Limb (tissue), 2 donors: ENCODE measurements around the gene ABCB9.
A peak's percentile ranks its signal among the peaks of the same experiment; 100 is the strongest.
"Not testable (repeated sequence)": the region's sequence is repeated elsewhere in the genome, so short reads cannot be mapped to it uniquely, and the experiment has no call there.

Source experiments
- DNase-seq, 2 donors: peaks; one replicate each; pipeline ENCODE4 v3.0.0-alpha.2; 2016; ENCODE audit errors: extremely low spot score in 2 of 2

The ABCB9 gene

GRCh38 chr12:122895704-122896636 is 70.3 kb downstream of the ABCB9 start, which contains the start of gene VPS37B:
VPS37B (minus strand) TSS chr12:122896124; CDS start chr12:122896062, 62 bp downstream.
- peak; percentile 85 to 96 for DNase-seq

DNA sequence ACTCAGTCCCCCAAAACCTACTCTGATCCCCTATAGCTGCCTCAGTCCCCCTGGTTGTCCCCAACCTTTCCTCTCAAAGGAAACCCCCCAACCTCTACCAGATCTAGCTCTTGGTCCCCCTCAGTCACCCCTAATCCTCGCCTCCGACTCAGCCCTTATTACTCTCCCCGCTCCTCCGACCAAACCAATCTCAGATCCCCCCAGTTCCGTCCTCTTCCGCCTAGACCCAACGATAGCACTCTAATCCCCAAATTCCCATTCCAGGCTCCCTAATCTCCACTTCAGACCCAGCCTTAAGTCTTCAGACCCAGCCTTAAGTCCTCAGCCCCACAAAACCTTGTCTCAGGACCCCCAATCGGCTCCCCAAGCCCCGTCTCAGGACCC is 71.0 kb downstream of the ABCB9 start:
- DNase-seq = no peak

DNA sequence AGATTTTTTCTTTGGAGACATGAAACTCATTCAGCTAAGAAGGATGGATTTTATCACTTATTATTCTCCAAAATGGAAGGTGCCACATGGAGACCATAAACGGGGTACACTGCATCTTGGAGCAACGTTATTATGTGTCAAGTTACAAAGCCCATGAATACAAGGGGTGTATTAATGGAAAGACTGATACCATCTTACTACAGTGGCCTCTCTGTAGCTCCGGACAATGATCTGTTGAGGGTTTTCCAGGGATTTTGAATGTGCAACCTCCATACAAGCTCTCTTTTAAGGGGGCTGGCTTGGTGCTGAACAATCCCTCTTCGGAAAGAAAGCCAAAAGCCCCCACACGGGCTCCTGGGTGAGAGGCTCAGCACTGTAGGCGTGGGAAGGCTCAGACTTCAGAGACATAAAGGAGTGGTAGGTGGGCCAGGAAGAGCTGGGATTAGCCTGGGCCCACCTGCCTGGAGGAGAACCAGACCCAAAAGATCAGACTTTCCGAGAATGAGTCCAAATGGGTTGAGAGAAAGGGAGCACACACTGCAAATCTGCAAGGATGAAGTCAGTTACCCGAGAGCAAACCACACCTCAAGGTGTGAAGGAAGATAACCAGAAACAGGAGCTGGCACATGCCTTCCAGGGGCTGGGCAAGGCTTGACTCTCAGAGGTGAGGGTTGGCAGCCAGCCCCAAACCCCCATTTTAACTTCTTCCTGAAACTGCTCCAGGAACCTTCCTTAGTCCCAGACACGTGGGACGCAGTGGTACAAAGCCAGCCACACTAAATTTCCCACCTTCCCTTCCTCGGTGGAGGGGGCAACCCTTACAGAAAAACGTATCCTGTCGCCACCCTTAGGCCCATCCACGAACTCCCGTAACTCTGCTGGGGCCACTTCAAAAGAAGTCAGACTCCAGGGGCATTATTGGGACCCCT is 71.8 kb downstream of the ABCB9 start:
- no peak for DNase-seq

DNA sequence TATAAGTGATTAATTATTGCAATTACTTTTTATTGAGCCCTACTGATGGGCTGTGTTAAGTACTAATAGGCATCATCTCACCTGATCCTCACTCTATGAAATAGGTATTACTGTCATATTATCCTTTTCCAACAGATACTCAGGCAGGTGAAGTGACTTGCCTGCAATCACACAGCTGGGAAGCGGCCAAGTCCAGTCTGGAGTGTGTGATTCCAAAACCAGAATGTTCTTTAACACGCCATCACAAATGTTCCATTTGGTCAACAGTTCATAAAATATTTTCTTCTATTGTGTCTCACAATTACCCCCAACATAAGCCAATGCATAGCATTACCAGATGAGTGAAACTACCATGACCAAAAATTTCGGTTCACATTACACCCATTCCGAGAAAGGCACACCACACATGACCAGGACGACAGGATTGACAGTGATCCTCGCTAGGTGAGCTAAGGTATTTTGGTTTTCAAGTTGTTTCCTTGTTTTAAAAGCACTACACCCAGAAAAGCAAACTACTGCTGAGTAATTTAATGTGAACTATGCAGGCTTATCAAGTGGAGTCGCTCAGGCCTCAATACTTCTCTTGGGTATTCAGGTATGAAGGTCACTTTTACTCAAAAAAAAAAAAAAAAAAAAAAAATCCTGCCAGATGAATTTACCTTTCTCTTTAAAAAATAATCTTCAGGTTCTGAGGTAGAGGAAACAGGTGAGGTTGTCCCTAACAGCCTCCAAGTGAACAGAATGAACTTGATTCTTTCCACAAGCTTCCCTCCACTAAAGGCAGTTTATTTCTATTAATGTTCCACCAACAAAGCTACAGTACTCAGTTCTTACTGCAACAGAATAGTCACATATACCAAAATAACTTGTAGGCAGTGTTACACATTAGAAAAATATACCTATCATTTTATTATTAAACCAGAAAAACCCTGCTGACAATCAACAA is 72.8 kb downstream of the ABCB9 start:
- DNase-seq = no peak

DNA sequence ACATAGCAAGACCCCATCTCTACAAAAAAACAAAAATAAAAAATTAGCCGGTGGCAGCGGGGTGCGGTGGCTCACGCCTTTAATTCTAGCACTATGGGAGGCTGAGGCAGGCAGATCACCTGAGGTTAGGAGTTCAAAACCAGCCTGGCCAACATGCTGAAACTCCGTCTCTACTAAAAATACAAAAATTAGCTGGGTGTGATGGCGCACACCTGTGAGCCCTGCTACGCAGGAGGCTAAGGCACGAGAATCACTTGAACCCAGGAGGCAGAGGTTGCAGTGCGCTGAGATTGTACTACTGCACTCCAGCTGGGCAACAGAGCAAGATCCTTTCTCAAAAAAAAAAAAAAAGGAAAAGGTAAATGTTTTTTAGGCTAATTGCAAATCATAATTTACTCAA is 73.5 kb downstream of the ABCB9 start:
- DNase-seq = not testable (repeated sequence)

DNA sequence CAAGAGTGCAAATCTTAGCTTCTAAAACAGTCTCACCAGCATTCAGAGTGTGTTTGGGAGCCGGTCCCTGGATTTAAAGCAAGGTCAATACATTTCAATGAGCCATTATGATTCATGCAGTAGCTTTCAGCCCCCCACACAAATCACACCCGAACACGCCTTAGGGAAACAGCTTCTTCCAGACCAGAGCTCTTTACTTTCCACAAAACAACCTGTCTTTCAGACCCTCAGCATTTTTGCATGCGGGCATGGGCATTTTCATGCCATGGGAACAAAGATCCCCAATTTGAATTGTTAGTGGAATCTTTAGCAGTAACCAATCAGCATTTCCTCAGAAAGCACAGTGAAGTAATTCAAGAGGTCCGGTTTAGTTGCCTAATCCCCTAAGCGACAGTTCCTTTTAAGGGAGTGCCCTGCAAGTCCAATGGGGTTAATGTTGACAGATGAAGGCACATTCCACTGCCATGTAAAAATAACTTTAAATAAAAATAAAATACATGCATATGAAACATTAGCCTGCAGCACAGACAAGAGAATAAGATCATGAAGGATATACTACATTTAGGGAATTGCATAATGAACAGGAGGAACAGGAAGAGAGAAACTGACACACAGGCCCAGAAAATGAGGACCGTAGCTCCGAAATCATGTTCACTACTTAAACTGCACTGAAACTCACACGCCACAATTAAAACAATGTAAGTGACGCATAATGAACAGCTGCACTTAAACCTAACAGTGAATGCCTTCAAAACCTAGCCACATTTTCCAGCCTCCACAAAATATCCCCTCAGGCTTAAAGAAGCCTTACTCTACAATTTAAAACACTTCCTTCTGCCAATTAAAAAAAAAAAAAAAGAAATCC is 74.4 kb downstream of the ABCB9 start:
- DNase-seq = no peak

DNA sequence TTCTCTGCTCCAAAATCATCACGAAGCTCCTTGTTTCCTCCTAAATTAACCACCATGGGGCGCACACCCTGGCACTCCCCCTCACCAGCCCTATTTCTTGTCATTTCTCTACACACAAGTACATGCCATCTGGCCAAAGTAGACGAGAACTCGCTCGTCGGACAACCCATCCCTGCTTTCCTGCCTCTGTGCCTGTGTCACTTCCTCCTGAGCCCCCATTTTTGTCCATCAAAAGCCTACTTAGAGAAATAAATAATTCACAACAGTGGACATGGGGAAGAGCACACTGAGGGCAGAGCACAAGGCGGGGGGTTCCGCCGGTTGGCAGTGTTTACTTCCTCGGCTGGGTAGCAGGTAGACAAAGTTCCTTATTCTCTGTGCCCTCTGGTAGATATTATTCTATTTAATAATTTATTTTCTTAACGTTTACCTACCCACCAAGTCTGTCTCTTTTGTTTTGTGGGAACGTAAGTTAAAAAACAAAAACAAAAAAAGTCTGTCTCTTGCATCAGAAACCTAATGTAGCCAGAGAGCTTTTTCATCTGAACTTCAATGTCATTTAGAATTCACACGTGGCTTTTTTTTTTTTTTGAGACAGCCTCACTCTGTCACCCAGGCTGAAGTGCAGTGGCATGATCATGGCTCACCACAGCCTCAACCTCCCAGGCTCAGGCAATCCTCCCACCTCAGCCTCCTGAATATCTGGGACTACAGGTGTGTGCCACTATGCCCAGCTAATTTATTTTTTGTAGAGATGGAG is 76.3 kb downstream of the ABCB9 start:
- no peak for DNase-seq

DNA sequence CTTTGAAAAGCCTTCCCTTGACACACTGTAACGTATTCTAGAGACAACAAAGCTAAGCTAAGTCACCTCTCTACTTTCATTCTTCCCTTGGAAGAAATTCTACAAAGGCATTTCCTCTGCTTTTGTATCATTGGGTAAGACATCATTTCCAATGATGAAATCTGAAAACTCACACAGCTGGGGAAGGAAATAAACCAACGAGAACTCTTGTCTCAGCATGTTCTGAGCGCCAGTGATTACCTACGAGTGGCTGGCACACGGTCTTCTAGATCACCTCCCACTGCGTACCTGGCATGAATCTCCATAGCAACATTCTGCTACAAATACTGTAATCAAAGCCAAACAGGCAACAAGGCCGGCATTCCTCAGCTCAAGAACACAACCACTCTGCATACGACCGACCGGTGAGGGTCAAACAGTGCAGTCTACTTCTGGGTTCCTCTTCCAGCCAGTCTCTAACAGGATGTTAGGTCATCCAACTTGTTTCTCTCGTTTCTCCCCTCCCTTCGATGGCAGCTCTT is 78.0 kb downstream of the ABCB9 start:
- DNase-seq = no peak

- no peak for DNase-seq
Observed at GRCh38 chr12:122887819-122888212, 78.4 kb downstream of the ABCB9 start.

DNA sequence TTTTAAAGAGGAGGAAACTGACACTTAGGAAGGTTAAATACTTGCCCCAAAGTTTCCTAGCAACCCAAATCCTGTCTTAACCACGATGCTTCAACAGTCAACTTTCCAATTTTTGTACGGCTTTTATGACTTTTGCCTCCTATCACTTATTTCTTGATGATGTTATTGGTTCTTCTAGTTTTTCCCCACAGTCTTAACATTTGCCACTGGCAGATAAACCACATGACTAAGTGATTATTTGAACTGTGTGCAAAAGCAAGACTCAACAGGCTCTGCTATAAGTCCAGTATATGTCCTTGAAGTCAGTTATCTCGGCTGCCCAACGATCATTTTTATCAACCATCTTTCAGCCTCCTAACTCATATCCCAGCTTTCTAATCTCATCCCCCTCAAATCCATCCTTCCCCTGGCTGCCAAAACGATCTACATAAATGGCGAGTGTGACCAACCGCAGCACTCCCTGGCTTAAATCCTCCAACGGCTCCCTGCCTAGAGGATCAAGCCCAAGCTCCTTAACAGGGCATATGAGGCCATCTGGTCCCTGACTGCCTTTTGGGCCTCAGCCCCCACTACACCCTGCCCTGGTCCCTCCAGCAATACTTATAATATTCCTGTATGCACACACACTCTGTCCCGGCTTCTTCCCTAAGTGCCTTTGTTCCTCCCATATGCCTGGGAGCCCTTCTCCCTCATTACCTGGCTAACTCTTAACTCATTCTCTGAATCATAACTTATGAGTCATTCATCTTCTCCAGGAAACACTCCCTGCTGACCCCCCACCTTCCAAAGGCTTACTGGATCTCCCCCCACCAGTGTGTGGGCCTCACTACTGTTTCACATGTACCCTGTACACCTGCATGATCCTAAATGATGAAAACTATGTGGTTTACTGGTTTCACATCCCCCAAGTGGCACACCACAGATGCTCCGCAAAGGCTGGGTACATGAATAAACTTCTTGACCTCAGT is 79.1 kb downstream of the ABCB9 start:
- DNase-seq = no peak

- no peak for DNase-seq
Observed at GRCh38 chr12:122886161-122886560, 80.1 kb downstream of the ABCB9 start.

- DNase-seq = no peak
Observed at GRCh38 chr12:122884860-122885259, 81.4 kb downstream of the ABCB9 start.

- DNase-seq = no peak
Observed at GRCh38 chr12:122884091-122884826, 82.0 kb downstream of the ABCB9 start.

- DNase-seq = no peak
Observed at GRCh38 chr12:122882908-122883558, 83.2 kb downstream of the ABCB9 start.

- DNase-seq = no peak
Observed at GRCh38 chr12:122880668-122881067, 85.6 kb downstream of the ABCB9 start.

GRCh38 chr12:122880155-122880667 is 86.1 kb downstream of the ABCB9 start:
- DNase-seq = no peak
